ENCODE measurements around the gene CCR9. TPM values are rescaled to one million over a fixed set of nuclear protein-coding genes. Genes with fewer than 3 reads are reported as not detected.

CCR9 gene
- polyA plus RNA-seq, 1 donor from 2014 or later = not detected

- Histone ChIP-seq H3K27me3 (ENCODE audit: insufficient read depth, low read depth, low read length) (no peaks in the 10 kb centered on the region), H4K20me1 (ENCODE audit: insufficient read depth) (no peaks in the 10 kb centered on the region), H3K4me2 (ENCODE audit: low read length) (no peak overlapping the region), H3K9me3 (ENCODE audit: low read length) (no peaks in the 10 kb centered on the region), H3K4me3 (ENCODE audit: low read length) (no peak overlapping the region), H3K36me3 (ENCODE audit: insufficient read depth, low read length) (no peaks in the 10 kb centered on the region), H3K27ac (ENCODE audit: low read length) (no peak overlapping the region), H2AFZ (ENCODE audit: low read depth, low read length) (no peak overlapping the region), H3K79me2 (replicated peaks; ENCODE audit: insufficient read depth, low read length) (no peaks in the 10 kb centered on the region), H3K9me2 (ENCODE audit: insufficient read depth, low read length) (no peaks in the 10 kb centered on the region), H3F3A (ENCODE audit: insufficient read depth, low read length, poor library complexity, severe bottlenecking) (no peaks in the 10 kb centered on the region), H3K9ac (ENCODE audit: low read length) (no peak overlapping the region)
- TF ChIP-seq POLR2AphosphoS5 (IDR thresholded peaks at IDR 0.05) = no peak
- no peak for TF ChIP-seq REST (IDR thresholded peaks at IDR 0.05; ENCODE audit: borderline replicate concordance)
- no peak for TF ChIP-seq CTCF (IDR thresholded peaks at IDR 0.05; ENCODE audit: poor library complexity, severe bottlenecking)
- no peak for TF ChIP-seq TAF1 (IDR thresholded peaks at IDR 0.05; ENCODE audit: low read depth)
- TF ChIP-seq MXI1 (conservative IDR thresholded peaks at IDR 0.05; ENCODE audit: poor library complexity, severe bottlenecking) = no peak
- no peak for TF ChIP-seq SMC3 (conservative IDR thresholded peaks at IDR 0.05; ENCODE audit: poor library complexity)
- TF ChIP-seq EZH2 (IDR thresholded peaks at IDR 0.05; ENCODE audit: borderline replicate concordance, insufficient read depth, low read length, poor library complexity, severe bottlenecking) = no peak
- no peak for TF ChIP-seq RAD21 (conservative IDR thresholded peaks at IDR 0.05)
- no peak for TF ChIP-seq EP300 (conservative IDR thresholded peaks at IDR 0.05; ENCODE audit: poor library complexity, severe bottlenecking)
Observed at GRCh38 chr3:45864760-45865519, 21.4 kb upstream of the CCR9 start.

- no peaks in the 10 kb centered on the region for H3F3A ChIP-seq (ENCODE audit: insufficient read depth, low read length, poor library complexity, severe bottlenecking)
- TF ChIP-seq CTCF (IDR thresholded peaks at IDR 0.05; ENCODE audit: poor library complexity, severe bottlenecking) (no peak), MXI1 (conservative IDR thresholded peaks at IDR 0.05; ENCODE audit: poor library complexity, severe bottlenecking) (no peak), EZH2 (IDR thresholded peaks at IDR 0.05; ENCODE audit: borderline replicate concordance, insufficient read depth, low read length, poor library complexity, severe bottlenecking) (no peak), REST (IDR thresholded peaks at IDR 0.05; ENCODE audit: borderline replicate concordance) (no peak), TAF1 (IDR thresholded peaks at IDR 0.05; ENCODE audit: low read depth) (no peak), POLR2AphosphoS5 (IDR thresholded peaks at IDR 0.05) (no peak), RAD21 (conservative IDR thresholded peaks at IDR 0.05) (no peak), SMC3 (conservative IDR thresholded peaks at IDR 0.05; ENCODE audit: poor library complexity) (no peak), EP300 (conservative IDR thresholded peaks at IDR 0.05; ENCODE audit: poor library complexity, severe bottlenecking) (no peak)
- H3K4me2 ChIP-seq (ENCODE audit: low read length) = no peak overlapping the region
- H3K36me3 ChIP-seq (ENCODE audit: insufficient read depth, low read length) = no peaks in the 10 kb centered on the region
- no peak overlapping the region for H2AFZ ChIP-seq (ENCODE audit: low read depth, low read length)
- no peak overlapping the region for H3K9ac ChIP-seq (ENCODE audit: low read length)
- H3K4me3 ChIP-seq (ENCODE audit: low read length) = no peak overlapping the region
- no peaks in the 10 kb centered on the region for H3K9me3 ChIP-seq (ENCODE audit: low read length)
- no peaks in the 10 kb centered on the region for H3K9me2 ChIP-seq (ENCODE audit: insufficient read depth, low read length)
- H3K79me2 ChIP-seq (replicated peaks; ENCODE audit: insufficient read depth, low read length) = no peaks in the 10 kb centered on the region
- H3K27me3 ChIP-seq (ENCODE audit: insufficient read depth, low read depth, low read length) = no peaks in the 10 kb centered on the region
- H3K27ac ChIP-seq (ENCODE audit: low read length) = no peak overlapping the region
- no peaks in the 10 kb centered on the region for H4K20me1 ChIP-seq (ENCODE audit: insufficient read depth)
Observed at GRCh38 chr3:45865563-45865962, 20.8 kb upstream of the CCR9 start.
